HCT116 (cell line): ENCODE results near the gene ERICH3. TPM values are rescaled to one million over a fixed set of nuclear protein-coding genes. Genes with fewer than 3 reads are reported as not detected.

ENCODE experiments used
- ATAC-seq: fragments of 200-7000 bp; cut with Tn5 transposase; 2 replicates; pipeline ENCODE4 v1.9.1; 2020; ENCODE audit warnings: mild to moderate bottlenecking, moderate library complexity
- BruUV-seq: library from RNA; stranded (reverse); fragments of 400-500 nt; replicated peaks from 2 replicates; lab custom pipeline; 2021; lab: Mats Ljungman, UMichigan
- CTCF ChIA-PET: fragments of 300-600 bp; sonication (Branson Sonifier 250); formaldehyde crosslinking; loops from one replicate; lab custom pipeline; 2021; ENCODE audit warnings: antibody characterized with exemption; lab: Charles Lee
- POLR2A ChIA-PET: fragments of 300-600, 350-600 bp; sonication (Branson Sonifier 250); formaldehyde crosslinking; loops from one replicate; lab custom pipeline; 2021; ENCODE audit warnings: antibody characterized with exemption; lab: Charles Lee
- RAD21 ChIA-PET, 2 experiments: fragments of 300-600 bp; sonication (Branson Sonifier 250); formaldehyde crosslinking; loops; one replicate each; lab custom pipeline; 2023; ENCODE audit warnings: low total read pairs in 2 of 2; ENCODE audit not compliant: uncharacterized antibody in 2 of 2, unreplicated experiment in 2 of 2, low non-redundant PET in 1 of 2; lab: Charles Lee
- DNase-seq: peaks from one replicate; pipeline ENCODE4 v3.0.0-alpha.2; 2010; ENCODE audit warnings: low read depth, low spot score
- H2AFZ ChIP-seq: fragments of 200-600 bp; shearing (Covaris generic), sonication (generic); 2 replicates; pipeline ENCODE4 v1.6.1; 2017; ENCODE audit warnings: low read depth, mixed run types, mixed read lengths, antibody characterized with exemption, low read length; ENCODE audit not compliant: poor library complexity, severe bottlenecking
- H3K27ac ChIP-seq: 2 replicates; pipeline ENCODE4 v1.5.1; 2012; ENCODE audit warnings: low read depth, low read length
- H3K27me3 ChIP-seq: fragments of 200-600 bp; sonication (generic); 2 replicates; pipeline ENCODE4 v1.6.1; 2016; ENCODE audit warnings: mixed run types, low read length, mixed read lengths; ENCODE audit not compliant: insufficient read depth
- H3K36me3 ChIP-seq, 2 experiments: fragments of 200-500 bp in 1 of 2; fragments of 200-600 bp in 1 of 2; sonication (Bioruptor generic) in 1 of 2; sonication (generic) in 1 of 2; 2 replicates each; pipeline versions ENCODE4 v1.5.1 to v1.6.1; 2014 to 2016; ENCODE audit warnings: low read length in 2 of 2, inconsistent platforms in 1 of 2, mixed read lengths in 1 of 2, mixed run types in 1 of 2; ENCODE audit not compliant: insufficient read depth in 2 of 2, control insufficient read depth in 1 of 2
- H3K4me1 ChIP-seq, 2 experiments: fragments of 200-600 bp in 1 of 2; sonication (generic) in 1 of 2; 2 replicates each; pipeline versions ENCODE4 v1.5.1 to v1.6.1; 2012 to 2017; ENCODE audit warnings: low read length in 2 of 2, inconsistent platforms in 1 of 2, mild to moderate bottlenecking in 1 of 2, mixed read lengths in 1 of 2, mixed run types in 1 of 2, moderate library complexity in 1 of 2; ENCODE audit not compliant: insufficient read depth in 2 of 2, control insufficient read depth in 1 of 2
- H3K4me2 ChIP-seq: fragments of 200-600 bp; sonication (generic); 2 replicates; pipeline ENCODE4 v1.6.1; 2017; ENCODE audit warnings: mixed run types, low read length, mixed read lengths
- H3K4me3 ChIP-seq, 2 experiments: fragments of 200-600 bp in 1 of 2; sonication (generic) in 1 of 2; replicated peaks in 1 of 2; 2 replicates each; pipeline ENCODE4 v1.5.1; 2011 to 2016; ENCODE audit warnings: low read length in 2 of 2, control low read depth in 1 of 2, low read depth in 1 of 2, mild to moderate bottlenecking in 1 of 2, mixed read lengths in 1 of 2, mixed run types in 1 of 2
- H3K79me2 ChIP-seq: fragments of 200-600 bp; sonication (generic); 2 replicates; pipeline ENCODE4 v1.6.1; 2017; ENCODE audit warnings: mild to moderate bottlenecking, mixed run types, low read length, moderate library complexity, mixed read lengths; ENCODE audit not compliant: insufficient read depth
- H3K9ac ChIP-seq: fragments of 200-600 bp; sonication (generic); 2 replicates; pipeline ENCODE4 v1.6.1; 2016; ENCODE audit warnings: low read length, mixed read lengths
- H3K9me2 ChIP-seq: fragments of 200-600 bp; sonication (generic), shearing (Covaris generic); 2 replicates; pipeline ENCODE4 v1.6.1; 2017; ENCODE audit warnings: mixed run types, mild to moderate bottlenecking, moderate library complexity; ENCODE audit not compliant: insufficient read depth
- H3K9me3 ChIP-seq, 2 experiments: fragments of 200-500 bp in 1 of 2; fragments of 200-600 bp in 1 of 2; sonication (Bioruptor generic) in 1 of 2; sonication (generic) in 1 of 2; 2 replicates each; pipeline ENCODE4 v1.6.1; 2014 to 2017; ENCODE audit warnings: low read length in 2 of 2, mixed read lengths in 2 of 2, inconsistent platforms in 1 of 2, low read depth in 1 of 2, mild to moderate bottlenecking in 1 of 2, mixed run types in 1 of 2, moderate library complexity in 1 of 2; ENCODE audit not compliant: control insufficient read depth in 1 of 2, insufficient read depth in 1 of 2
- H4K20me1 ChIP-seq: fragments of 200-600 bp; sonication (generic), shearing (Covaris generic); 2 replicates; pipeline ENCODE4 v1.6.1; 2017; ENCODE audit warnings: mixed run types, mild to moderate bottlenecking, moderate library complexity; ENCODE audit not compliant: insufficient read depth
- ATF3 ChIP-seq: IDR thresholded peaks from 2 replicates; pipeline ENCODE4 v1.6.1; 2012
- CEBPB ChIP-seq: IDR thresholded peaks from 2 replicates; pipeline ENCODE4 v1.6.1; 2012; ENCODE audit warnings: low read depth
- EGR1 ChIP-seq: IDR thresholded peaks from 2 replicates; pipeline ENCODE4 v1.6.1; 2012; ENCODE audit warnings: low read depth
- FOSL1 ChIP-seq: IDR thresholded peaks from 2 replicates; pipeline ENCODE4 v1.6.1; 2012; ENCODE audit warnings: low read depth
- JUND ChIP-seq: IDR thresholded peaks from 2 replicates; pipeline ENCODE4 v1.6.1; 2012
- MAX ChIP-seq: IDR thresholded peaks from 2 replicates; pipeline ENCODE4 v1.6.1; 2012
- POLR2A ChIP-seq: IDR thresholded peaks from 2 replicates; pipeline ENCODE4 v1.7.0; 2011; ENCODE audit warnings: borderline replicate concordance; ENCODE audit not compliant: insufficient read depth, insufficient read length; ENCODE audit errors: extremely low read depth
- POLR2AphosphoS5 ChIP-seq: IDR thresholded peaks from 2 replicates; pipeline ENCODE4 v1.6.1; 2011; ENCODE audit warnings: mild to moderate bottlenecking, low read depth, low read length, moderate library complexity
- RAD21 ChIP-seq: IDR thresholded peaks from 2 replicates; pipeline ENCODE4 v1.6.1; 2012; ENCODE audit warnings: low read depth, mild to moderate bottlenecking
- REST ChIP-seq: IDR thresholded peaks from 2 replicates; pipeline ENCODE4 v1.6.1; 2012; ENCODE audit warnings: low read depth
- SIN3A ChIP-seq: IDR thresholded peaks from 2 replicates; pipeline ENCODE4 v1.6.1; 2012; ENCODE audit warnings: low read depth
- SP1 ChIP-seq: IDR thresholded peaks from 2 replicates; pipeline ENCODE4 v1.6.1; 2012; ENCODE audit warnings: low read depth
- SRF ChIP-seq: IDR thresholded peaks from 2 replicates; pipeline ENCODE4 v1.6.1; 2012; ENCODE audit warnings: low read depth
- TCF7L2 ChIP-seq: IDR thresholded peaks from 2 replicates; pipeline ENCODE4 v1.7.0; 2011; ENCODE audit warnings: borderline replicate concordance, inconsistent platforms; ENCODE audit not compliant: insufficient read depth, insufficient read length; ENCODE audit errors: extremely low read depth
- YY1 ChIP-seq: IDR thresholded peaks from 2 replicates; pipeline ENCODE4 v1.6.1; 2011; ENCODE audit warnings: low read length, low read depth, moderate library complexity, mild to moderate bottlenecking; ENCODE audit not compliant: insufficient replicate concordance; ENCODE audit errors: extremely low read depth
- ZBTB33 ChIP-seq: IDR thresholded peaks from 2 replicates; pipeline ENCODE4 v1.6.1; 2011; ENCODE audit warnings: mild to moderate bottlenecking, low read length, moderate library complexity; ENCODE audit not compliant: insufficient replicate concordance; ENCODE audit errors: extremely low read depth
- ZFX ChIP-seq: fragments of 450-650 bp; IDR thresholded peaks from 2 replicates; pipeline ENCODE4 v1.6.1; 2017
- ZNF274 ChIP-seq: fragments of 200-500 bp; sonication (Bioruptor generic); IDR thresholded peaks from 2 replicates; pipeline ENCODE4 v1.6.1; 2014; ENCODE audit warnings: mild to moderate bottlenecking, low read depth, low read length, inconsistent platforms
- intact Hi-C: fragments of 100-400 bp; cut with micrococcal nuclease; formaldehyde crosslinking; loops from 2 replicates; pipeline ENCODE4 v1.10.0; 2022
- total RNA-seq: library from RNA; stranded (reverse); gene quantifications from one replicate; pipeline ENCODE4 v1.2.1, GENCODE V29; 2021; ENCODE audit not compliant: unreplicated experiment

The ERICH3 gene
- total RNA-seq, 1 experiment from 2014 or later: not detected

- Histone ChIP-seq H3K9me2 (no peaks in the 10 kb centered on the region), H3K4me1 (no peaks in the 10 kb centered on the region), H3K4me2 (no peak overlapping the region), H2AFZ (no peak overlapping the region), H3K4me3 (no peak overlapping the region), H3K36me3 (no peaks in the 10 kb centered on the region), H3K27me3 (peaks cover 21% of the 10 kb centered on the region), H3K79me2 (no peaks in the 10 kb centered on the region), H4K20me1 (peaks cover 4% of the 10 kb centered on the region; the same call in 1 of the 2 replicates), H3K9me3 (no peaks in the 10 kb centered on the region), H3K9ac (no peak overlapping the region), H3K27ac (no peak overlapping the region)
- DNase-seq: no peak
- TF ChIP-seq ZFX (no peak), SRF (no peak), ZNF274 (no peak), RAD21 (no peak), FOSL1 (no peak), SP1 (no peak), SIN3A (no peak), POLR2AphosphoS5 (no peak), CEBPB (no peak), ATF3 (no peak), ZBTB33 (no peak), TCF7L2 (no peak), MAX (no peak), POLR2A (no peak), REST (no peak), JUND (no peak), EGR1 (no peak), YY1 (no peak)
- ChIA-PET POLR2A (no interaction called here), RAD21 (no interaction called here), CTCF (no interaction called here)
- BruUV-seq: no TSS peak
- intact Hi-C loops: no loop called here
- ATAC-seq: no peak
These were observed 36.3 kb downstream of the ERICH3 start for GRCh38 chr1:74637296-74637695.
